Epidermal melanocyte (primary cell): ENCODE measurements around the gene GP5.

Experiments used
- DNase-seq: peaks from one replicate; pipeline ENCODE4 v3.0.0; 2011; ENCODE audit warnings: low spot score; ENCODE audit not compliant: insufficient read length

Gene GP5

DNA sequence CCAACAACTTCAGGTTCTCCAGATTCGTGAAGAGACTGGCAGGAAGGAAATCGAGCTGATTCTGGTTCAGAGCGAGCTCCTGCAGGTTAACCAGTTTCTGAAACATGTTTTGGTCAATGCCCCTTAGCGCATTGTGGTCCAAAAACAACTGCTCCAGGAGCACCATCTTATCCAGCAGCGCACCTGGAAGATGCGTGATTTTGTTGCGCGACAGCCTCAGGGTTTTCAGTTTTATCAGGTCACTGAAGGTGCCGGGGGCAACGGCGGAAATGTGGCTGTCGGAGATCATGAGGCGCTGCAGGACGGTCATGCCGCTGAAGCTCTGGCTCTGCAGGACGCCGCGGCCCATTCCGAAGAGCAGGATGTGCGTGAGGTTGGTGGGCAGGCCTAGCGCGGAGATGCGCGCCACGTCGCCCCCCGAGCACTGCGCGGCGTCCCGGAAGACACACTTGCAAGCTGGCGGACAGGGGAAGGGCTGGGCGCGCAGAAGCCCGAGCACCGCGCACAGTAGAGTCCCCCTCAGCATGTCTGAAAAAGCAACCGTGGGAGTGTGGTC is 1.2 kb downstream of the GP5 start:
- no peak for DNase-seq

DNA sequence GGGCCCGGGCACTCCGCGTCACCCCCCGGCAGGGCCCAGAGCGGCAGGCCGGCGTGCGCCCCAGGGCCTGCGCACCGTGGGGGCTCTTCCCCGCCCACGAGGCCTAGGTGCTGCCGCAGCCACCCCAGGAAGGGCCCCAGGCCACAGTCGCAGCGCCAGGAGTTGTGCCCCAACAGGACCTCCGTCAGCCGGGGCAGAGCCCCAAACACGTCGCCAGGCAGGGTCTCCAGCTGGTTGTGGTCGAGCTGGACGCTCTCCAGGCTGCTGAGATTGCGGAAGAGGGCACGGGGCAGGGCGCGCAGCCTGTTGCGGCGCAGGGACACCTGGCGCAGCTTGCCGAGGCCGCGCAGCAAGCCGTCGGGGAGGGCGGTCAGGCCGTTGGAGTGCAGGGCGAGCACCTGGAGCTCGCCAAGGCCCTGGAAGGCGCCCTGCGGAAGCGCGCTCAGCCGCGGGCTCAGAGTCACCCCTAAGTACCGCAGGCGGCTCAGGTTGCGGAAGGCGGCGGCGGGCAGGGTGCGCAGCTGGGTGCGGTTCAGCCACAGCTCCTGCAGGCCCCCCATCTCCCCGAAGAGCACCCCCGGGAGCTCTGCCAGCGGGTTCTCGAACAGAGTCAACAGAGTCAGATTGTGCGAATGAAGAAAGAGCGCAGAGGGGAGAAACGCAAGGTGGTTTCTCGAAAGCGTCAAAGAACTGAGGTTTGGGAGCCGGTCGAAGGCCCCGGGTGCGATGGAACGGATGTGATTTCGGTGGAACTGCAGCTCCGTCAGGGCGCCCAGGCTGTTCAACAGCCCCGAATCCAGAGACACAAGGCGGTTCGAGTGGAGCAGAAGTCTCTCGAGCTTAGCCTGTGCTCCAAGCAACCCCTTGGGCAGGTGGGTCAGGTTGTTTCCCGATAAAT is 2.0 kb downstream of the GP5 start:
- no peak for DNase-seq

DNA sequence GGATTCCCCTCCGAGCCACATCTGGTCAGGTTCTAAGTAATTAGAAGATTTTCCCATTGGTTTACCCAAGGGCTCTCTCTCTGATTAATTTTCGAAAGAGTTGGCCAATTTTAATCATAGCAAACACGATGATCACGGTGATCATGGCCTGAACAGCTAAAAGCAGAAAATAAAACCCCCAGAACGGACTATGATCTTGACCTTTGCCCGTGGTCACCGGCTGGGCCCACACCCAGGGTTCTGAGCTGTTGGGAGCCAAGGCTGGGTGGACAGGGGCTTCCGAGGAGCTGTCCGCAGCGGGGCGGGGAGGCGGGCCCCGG is 2.6 kb downstream of the GP5 start:
- DNase-seq, result no peak

DNA sequence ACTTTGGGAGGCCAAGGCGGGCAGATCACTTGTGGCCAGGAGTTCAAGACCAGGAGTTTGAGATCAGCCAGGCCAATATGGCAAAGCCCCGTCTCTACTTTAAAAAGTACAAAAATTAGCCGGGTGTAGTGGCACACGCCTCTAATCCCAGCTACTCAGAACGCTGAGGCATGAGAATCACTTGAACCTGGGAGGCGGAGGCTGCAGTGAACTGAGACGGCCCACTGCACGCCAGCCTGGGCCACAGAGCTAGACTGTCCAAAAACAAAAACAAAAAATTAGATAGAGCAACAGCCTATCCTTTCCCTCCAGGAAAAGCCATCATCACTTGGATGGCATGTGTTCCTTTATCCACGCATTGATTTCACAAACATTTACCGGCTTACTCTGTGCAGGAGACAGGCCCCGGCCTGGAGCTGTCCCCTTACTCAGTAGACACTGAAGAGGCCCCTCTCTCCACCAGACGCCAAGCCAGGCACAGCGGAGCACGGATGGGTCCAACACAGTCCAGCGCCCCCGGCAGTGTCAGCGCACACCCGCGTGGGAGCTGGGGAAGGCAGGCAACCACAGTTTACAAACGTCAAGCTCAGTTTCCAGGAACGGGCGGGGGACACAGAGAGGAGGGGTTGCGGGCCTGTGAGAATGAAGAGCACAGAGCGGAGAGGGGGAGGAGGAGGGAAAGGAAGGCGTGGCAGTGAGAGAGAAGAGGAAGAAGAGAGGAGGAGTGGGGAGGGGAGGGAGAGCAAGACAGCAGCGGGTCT is 3.1 kb downstream of the GP5 start:
- DNase-seq, result no peak

DNA sequence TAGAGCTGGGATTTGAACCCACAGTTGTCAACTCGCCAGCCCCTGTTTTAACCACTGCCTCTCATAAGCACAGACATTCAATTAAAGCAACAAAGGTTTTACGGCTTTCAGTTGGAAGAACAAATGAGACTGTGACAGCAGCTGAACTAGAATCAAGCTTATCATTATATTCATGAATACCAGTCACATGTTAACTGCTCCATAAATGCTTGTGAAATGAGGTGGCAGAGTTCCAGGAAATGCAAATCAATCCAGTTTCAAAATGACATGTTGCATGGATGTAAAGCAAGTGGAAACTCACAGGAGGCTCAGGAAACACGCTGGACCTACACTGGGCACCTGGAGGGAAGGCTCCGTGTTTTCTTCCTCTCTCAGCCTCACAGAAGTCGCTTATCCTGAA is 3.9 kb downstream of the GP5 start:
- peak; percentile 41 for DNase-seq

DNA sequence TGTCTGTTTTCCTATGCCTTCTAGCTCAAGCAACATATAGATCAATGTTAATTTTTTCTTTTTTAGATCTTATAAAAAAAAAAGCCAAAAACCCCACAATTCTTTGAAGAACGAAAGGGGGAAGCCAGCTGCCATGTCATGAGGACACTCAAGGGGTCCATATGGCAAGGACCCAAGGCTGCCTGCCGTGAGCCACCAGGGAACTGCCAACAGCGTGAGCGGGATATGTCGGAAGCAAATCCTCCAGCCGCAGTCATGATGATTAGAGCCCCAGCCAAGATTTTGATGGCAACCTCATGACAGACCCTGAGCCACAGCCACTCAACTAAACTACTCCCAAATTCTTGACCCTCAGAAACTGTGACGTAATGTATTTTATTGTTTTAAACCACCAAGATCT is 6.5 kb downstream of the GP5 start:
- no peak for DNase-seq

DNA sequence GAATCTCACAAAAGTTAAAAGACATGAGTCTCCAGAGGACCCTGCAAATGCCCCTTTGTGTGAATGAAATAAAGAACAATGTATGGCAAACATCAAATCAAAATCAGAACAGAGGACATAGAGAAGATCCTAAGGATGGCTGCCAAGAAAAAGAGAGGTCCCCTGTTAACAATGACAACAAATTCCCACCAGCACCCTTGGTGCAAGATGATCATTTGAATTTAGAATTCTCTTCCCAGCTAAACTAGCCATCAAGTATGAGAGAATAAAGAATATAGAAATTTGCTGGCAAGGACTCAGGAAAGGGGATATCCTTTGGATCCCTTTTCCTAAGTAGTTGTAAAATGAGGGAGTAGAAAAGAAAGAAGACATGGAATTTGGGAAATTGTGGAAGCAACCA is 8.2 kb downstream of the GP5 start:
- DNase-seq, result no peak

DNA sequence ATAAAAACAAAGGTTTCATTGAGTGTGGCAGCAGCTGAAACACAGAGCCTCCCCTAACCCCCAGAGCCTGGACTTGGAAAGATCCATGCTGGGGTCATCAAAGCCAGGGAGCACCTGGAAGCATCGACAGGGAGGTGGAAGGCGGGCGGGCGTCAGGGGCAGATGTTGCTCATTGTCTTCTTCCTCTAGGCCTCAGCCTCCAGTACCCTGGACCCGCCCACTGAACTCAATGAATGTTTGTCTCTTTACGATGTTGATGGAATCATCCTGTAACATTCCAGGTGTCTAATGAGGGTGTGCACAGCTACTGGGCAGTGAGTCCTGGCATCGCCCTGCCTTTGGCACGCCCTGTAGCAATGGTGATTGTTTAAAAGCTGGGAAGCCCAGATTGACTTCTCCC is 9.8 kb downstream of the GP5 start:
- no peak for DNase-seq

DNA sequence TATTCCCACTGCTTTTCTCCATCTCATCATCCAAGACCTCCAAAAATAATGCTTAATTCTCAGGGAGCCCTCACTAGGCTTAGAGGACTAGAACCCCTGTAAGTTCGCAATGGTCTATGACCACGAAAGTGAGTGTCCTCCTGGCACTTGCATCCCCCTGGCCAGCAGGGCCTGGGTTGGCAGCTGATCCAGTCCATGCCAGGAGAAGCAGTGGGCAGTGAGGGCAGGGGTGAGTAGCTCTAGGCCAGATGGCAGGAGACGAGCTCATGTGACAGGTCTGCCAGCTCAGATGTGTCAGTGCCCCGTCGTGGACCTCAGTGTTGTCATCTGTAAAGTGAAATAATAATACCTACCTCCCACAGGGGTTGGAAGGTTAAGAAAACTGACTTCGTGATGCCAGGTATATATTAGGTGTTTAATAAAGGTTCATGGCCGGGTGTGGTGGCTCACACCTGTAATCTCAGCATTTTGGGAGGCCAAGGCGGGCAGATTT is 11.1 kb downstream of the GP5 start:
- no peak for DNase-seq

DNA sequence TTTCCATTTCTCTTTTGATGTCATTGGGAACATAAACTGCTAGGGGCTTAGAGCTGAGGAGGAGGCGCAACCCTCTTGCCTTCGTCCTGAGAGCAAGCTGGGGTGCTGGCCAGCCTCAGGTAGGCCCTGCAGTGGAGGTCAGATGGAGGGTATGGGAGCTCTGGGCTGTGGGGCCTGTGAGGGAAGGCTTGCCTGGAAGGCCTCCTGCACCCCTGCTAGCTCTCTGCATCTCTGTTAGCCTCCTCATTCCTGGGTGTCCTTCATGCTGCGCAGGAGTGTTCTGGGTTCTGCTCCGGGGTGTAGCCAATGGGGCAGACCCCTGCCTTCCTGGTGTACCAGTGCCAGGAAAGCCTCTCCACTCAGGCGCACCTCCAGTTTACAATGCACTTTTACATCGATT is 11.8 kb downstream of the GP5 start:
- no peak for DNase-seq

DNA sequence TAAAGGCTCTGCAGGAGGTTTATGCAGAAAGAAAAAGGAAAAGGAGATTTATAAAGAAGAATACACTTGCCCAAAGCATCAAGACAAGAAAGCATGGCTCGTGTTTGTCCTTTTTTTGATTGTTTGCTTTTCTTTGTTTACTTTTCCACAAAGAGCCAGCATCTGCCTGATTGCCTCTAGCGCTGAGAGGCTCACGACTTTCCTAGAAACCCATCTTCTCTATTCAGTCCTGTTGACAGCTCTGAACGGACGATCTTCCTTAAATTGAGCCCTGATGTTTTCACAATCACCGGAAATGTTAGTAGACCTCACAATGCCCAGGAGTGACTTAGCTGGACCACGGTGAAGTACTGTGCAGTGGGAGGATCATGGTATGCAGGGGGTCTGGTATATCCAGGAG is 12.4 kb downstream of the GP5 start:
- DNase-seq, result no peak

DNA sequence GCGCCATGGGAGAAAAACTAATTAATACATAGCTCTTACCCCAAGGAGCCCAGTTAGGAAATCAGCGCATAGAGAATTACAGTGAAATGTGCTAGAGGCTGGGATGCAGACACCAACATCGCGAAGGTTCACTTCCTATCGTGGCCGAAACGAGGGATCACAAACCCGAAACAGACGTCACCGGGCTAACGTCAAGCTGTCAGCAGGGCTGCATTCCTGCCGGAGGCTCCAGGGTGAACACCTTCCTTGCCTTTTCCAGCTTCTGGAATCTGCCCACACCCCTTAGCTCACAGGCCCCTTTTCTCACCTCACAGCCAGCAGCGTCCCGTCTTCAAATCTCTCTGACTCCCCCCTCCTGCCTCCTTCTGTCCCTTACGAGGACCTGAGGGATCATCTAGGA is 13.0 kb downstream of the GP5 start:
- DNase-seq, result no peak

DNA sequence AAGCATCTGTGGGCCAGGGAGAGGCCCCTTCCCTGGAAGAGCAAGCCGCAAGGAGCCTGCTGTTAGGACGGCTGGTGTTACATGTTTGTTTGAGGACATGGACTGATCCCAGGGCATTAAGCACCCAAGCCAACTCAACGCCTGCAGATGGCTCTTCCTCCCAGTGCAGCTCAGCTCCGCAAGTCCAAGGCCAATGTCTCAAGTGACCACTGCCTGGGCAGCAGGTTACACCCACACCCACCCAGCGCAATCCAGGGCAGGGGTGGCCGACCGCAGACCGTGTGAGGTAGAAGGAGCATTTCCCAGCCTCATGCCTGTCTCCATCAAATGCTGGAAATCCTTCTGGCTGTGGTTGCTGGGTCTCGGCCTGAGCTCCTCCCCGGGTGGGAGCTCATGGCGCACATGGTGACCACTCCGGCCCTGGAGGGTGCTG is 14.5 kb downstream of the GP5 start:
- no peak for DNase-seq

DNA sequence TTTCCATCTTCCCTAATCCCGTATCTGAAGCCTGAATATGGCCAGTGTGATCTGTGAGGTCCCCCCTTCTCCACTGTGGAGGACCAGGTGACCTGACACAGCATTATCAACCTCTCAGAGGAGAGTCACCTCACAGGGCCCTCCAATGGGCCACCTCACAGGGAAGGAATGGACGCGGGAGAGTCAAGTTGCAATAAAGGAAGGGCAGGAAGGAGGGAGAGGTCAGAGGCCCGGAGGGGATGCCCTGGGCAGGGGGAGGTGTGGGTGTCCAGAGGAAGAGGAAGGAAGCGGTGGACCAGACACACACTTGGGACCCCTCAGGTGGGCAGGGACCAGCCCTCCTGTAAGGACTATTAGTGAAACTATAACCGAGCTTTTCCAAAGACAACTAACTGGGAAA is 14.9 kb downstream of the GP5 start:
- no peak for DNase-seq

DNA sequence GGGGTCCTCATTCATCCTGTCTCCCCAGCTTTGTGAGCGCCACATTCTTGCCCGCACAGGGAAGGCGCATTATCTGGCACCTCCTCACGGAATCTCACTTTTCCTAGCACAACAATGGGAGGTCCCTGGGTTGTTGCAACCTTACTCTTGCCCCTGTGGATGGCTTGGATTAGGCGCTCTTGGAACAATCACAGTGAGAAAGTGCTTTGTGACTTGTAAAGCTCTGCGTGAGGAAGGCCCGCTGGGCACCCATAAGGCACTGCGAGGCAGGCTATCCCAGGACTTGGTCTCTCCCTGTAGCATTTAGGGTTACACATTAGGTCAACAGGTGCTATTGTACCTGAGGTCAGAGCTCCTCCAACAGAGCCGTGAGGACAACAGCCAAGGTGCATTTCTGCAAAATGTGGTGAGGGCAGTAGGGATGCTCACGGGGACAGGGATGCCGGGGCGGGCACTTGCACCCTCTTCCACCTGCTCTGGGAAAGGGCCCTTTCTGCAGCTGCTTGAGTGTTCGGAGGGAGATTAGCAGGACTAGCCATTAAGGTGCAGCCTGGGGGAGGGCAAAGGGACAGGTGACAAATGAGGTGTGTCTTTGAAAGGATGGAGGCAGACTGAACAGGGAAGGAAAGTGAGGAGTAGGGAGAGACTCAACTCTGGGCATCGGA is 15.7 kb downstream of the GP5 start:
- no peak for DNase-seq

DNA sequence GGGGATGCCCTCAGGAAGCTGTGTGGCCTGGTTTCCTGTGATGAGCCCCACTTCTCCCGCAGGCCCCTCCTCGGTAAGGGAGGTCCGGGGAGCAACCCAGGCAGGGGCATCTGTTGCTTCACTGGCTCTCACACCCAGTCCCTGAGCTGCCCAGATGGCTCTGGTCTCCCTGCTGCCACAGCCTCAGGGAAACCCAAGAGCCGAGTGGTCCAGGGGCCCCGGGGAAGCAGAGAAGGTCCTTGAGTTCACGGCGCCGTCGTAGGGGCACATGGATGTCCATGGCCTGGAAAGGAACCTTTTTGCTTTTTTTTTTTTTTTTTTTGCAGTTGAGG is 16.2 kb downstream of the GP5 start:
- no peak for DNase-seq

DNA sequence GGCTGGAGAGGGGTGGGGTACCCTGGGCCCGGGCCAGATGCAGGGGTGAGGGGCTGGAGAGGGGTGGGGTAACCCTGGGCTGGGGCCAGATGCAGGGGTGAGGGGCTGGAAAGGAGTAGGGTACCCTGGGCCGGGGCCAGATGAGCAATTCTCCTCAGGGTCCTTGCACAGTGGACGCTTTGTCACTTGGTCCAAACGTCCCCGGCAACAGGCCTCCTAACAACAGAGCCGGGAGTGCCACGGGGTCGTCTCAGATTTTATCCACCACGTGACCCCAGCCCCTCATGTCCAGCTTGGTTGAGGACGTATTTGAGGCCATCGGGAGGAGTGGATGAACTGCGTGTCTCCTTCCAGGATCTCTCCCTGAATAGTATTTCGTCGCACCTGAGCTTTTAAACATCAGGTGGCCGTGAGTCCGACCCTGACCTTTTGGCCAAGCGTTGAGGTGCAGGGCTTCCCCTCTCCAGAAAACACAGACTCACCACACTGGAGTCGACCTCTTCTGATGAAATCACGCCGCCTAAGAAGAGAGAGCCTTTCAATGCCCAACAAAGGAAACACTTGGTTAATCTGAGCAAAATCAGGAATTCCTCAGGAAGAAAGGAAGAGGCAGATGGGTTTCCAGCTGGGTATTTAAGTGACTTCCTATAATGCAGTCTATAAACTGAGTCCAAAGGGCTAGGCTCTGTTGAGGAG is 16.7 kb downstream of the GP5 start:
- DNase-seq, result no peak

DNA sequence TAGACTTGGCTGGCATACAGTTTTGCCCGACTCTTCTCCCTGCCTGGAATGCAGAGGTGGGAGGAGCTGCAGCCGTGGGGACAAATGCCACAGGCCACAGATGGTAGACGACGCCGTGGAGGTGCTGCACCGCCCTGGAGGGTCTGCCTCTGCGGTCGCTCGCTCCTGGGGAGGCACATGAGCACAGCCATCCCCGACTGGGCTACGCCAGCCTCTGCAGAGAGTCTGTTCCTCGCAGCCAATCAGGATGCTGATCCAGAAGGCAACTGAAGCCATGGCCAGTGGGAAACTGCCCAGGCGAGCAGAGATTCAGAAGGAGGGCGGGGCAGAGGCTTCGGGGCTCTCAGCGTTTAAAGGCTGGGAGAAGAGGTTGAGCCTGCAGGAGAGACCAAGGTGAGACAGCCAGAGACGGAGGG is 17.6 kb downstream of the GP5 start:
- DNase-seq, result no peak

DNA sequence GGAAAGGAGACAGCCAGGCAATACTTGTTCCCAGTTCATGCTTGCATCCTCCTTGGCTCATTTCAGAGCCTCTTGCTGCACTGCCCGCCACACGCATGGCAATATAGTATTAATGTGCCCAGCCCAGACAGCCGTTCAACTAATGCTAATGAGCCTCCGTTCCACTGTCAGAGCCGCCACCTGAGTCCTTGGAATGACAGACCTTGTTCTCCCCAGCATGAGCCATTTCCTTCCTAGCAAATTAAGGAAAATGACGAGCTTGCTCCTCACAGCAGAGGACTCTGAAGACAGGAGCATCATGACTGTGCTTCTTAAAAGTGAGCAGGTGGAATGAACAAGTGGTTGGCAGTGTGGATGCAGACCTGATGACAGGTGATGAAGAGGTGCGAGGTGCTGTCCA is 18.7 kb downstream of the GP5 start:
- no peak for DNase-seq

DNA sequence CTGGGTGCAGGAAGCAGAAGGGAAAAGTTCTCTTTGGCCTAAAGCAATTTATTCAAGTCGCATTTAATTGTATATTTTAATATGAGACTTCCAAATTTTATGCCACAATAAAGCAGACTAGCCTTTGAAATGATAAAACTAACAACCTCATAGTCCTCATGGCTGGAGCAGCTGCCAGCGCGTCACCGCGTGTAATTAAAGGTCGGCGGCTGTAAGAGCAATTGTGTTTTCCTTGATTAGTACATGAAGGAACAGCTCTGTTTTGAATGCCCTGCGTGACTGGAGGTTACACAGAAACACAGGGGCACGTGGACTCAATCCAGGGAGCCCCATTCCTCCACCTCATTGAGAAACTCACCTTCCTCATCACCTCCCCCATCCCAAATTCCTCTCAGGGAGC is 19.4 kb downstream of the GP5 start:
- no peak for DNase-seq

DNA sequence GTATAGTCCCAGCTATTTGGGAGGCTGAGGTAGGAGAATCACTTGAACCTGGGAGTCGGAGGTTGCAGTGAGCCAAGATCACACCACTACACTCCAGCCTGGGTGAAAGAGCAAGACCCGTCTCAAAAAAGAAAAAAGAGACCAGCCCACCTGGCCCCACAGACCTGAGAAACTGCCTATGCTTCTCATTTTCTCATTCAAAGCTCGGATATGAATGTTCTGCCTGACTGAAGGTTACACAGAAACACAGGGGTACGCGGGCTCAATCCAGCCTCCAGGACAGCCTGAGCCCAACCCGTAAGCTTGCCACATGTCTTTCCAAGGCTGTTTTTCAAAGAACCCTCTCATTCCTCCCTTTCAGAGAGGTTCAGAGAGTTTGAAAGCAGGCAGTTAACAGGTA is 19.8 kb downstream of the GP5 start:
- no peak for DNase-seq

DNA sequence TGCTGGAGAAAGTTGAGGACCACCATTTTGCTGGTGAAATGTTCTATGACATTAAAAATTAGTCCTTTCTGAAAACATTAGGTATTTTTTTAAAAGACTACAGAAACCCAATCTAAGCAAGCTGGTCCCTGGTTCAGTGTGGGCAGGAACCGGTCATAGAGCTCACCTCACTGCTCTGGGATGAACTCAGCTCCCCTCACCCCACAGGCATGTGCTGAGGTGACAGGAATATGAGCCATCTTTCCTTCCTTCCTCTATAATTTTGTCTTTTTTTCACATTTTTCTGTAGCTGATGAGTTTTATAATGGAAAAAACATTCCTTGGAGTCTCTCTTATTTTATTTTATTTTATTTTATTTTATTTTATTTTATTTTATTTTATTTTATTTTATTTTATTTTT is 21.4 kb downstream of the GP5 start:
- no peak for DNase-seq
